GM06990 (cell line): ENCODE data around the gene LBR.

Experiments used
- DNase-seq: peaks from one replicate; pipeline ENCODE4 v3.0.0-alpha.2; 2011; ENCODE audit not compliant: insufficient read length; ENCODE audit errors: extremely low read depth
- H3K27me3 ChIP-seq: replicated peaks from 2 replicates; pipeline ENCODE4 v1.6.0; 2011; ENCODE audit warnings: low read length; ENCODE audit not compliant: control insufficient read depth, insufficient read depth
- H3K36me3 ChIP-seq: 2 replicates; pipeline ENCODE4 v1.5.1; 2011; ENCODE audit warnings: low read length; ENCODE audit not compliant: control insufficient read depth, insufficient read depth
- H3K4me3 ChIP-seq: replicated peaks from 2 replicates; pipeline ENCODE4 v1.5.1; 2011; ENCODE audit warnings: low read depth, mild to moderate bottlenecking, control low read depth, low read length
- CTCF ChIP-seq: IDR thresholded peaks from 2 replicates; pipeline ENCODE4 v1.5.1; 2011; ENCODE audit warnings: low read length, control low read depth, mild to moderate bottlenecking, inconsistent platforms; ENCODE audit not compliant: insufficient read depth, poor library complexity, severe bottlenecking

The LBR gene

GRCh38 chr1:225408249-225408648 lies 19.6 kb downstream of the LBR start:
- Histone ChIP-seq H3K4me3 (no peak overlapping the region), H3K36me3 (peaks cover 14% of the 10 kb centered on the region), H3K27me3 (no peaks in the 10 kb centered on the region)
- no peak for TF ChIP-seq CTCF
- no peak for DNase-seq

GRCh38 chr1:225407755-225408154 lies 20.1 kb downstream of the LBR start:
- peaks cover 12% of the 10 kb centered on the region for H3K36me3 ChIP-seq
- TF ChIP-seq CTCF = no peak
- H3K4me3 ChIP-seq = no peak overlapping the region
- DNase-seq = no peak
- no peaks in the 10 kb centered on the region for H3K27me3 ChIP-seq

GRCh38 chr1:225406976-225407725 lies 20.7 kb downstream of the LBR start:
- no peaks in the 10 kb centered on the region for H3K27me3 ChIP-seq
- no peak for TF ChIP-seq CTCF
- H3K36me3 ChIP-seq = peaks cover 12% of the 10 kb centered on the region
- H3K4me3 ChIP-seq = no peak overlapping the region
- no peak for DNase-seq

- TF ChIP-seq CTCF = no peak
- H3K27me3 ChIP-seq = no peaks in the 10 kb centered on the region
- H3K4me3 ChIP-seq = no peak overlapping the region
- peaks cover 12% of the 10 kb centered on the region for H3K36me3 ChIP-seq
- DNase-seq = no peak
Observed at GRCh38 chr1:225400968-225401367, 26.9 kb downstream of the LBR start.

GRCh38 chr1:225396357-225396756 lies 31.5 kb downstream of the LBR start:
- Histone ChIP-seq H3K27me3 (no peaks in the 10 kb centered on the region), H3K4me3 (no peak overlapping the region), H3K36me3 (peaks cover 8% of the 10 kb centered on the region)
- TF ChIP-seq CTCF = no peak
- no peak for DNase-seq

GRCh38 chr1:225389843-225390242 lies 38.0 kb downstream of the LBR start:
- Histone ChIP-seq H3K27me3 (no peaks in the 10 kb centered on the region), H3K4me3 (no peak overlapping the region), H3K36me3 (no peaks in the 10 kb centered on the region)
- no peak for TF ChIP-seq CTCF
- DNase-seq = no peak
